ENCODE data around the gene SOX30. TPM values are rescaled to one million over a fixed set of nuclear protein-coding genes. Genes with fewer than 3 reads are reported as not detected.

Gene SOX30
- total RNA-seq, 1 donor: not detected

- no peak overlapping the region for H3K4me3 ChIP-seq (ENCODE audit: low read length)
- no peaks in the 10 kb centered on the region for H3K9me3 ChIP-seq (ENCODE audit: low read depth, low read length)
- H3K4me1 ChIP-seq (ENCODE audit: insufficient read depth, low read length): peaks cover 11% of the 10 kb centered on the region
- H3K27me3 ChIP-seq (ENCODE audit: insufficient read depth, low read length): no peaks in the 10 kb centered on the region
Observed at GRCh38 chr5:157581901-157582300, 70.3 kb downstream of the SOX30 start.

GRCh38 chr5:157578079-157578780 lies 74.0 kb downstream of the SOX30 start:
- peaks cover 38% of the 10 kb centered on the region for H3K4me1 ChIP-seq (ENCODE audit: insufficient read depth, low read length)
- no peaks in the 10 kb centered on the region for H3K9me3 ChIP-seq (ENCODE audit: low read depth, low read length)
- H3K27me3 ChIP-seq (ENCODE audit: insufficient read depth, low read length): no peaks in the 10 kb centered on the region
- no peak overlapping the region for H3K4me3 ChIP-seq (ENCODE audit: low read length)

GRCh38 chr5:157576678-157577077 lies 75.6 kb downstream of the SOX30 start:
- Histone ChIP-seq H3K27me3 (ENCODE audit: insufficient read depth, low read length) (no peaks in the 10 kb centered on the region), H3K4me1 (ENCODE audit: insufficient read depth, low read length) (peaks cover 47% of the 10 kb centered on the region), H3K9me3 (ENCODE audit: low read depth, low read length) (no peaks in the 10 kb centered on the region), H3K4me3 (ENCODE audit: low read length) (no peak overlapping the region)

Other genes starting within 250 kb of the SOX30 start
- 11.5 TPM for gene NIPAL4, start 192.2 kb downstream of the SOX30 start, total RNA-seq
- 17.7 TPM for gene ADAM19, start 76.7 kb downstream of the SOX30 start, total RNA-seq
- not detected for gene C5orf52, start 19.1 kb upstream of the SOX30 start, total RNA-seq
- gene THG1L, start 79.0 kb upstream of the SOX30 start, total RNA-seq: 13.4 TPM
- gene LSM11, start 91.3 kb upstream of the SOX30 start, total RNA-seq: 1.0 TPM
- 120 TPM for gene CLINT1, start 206.7 kb upstream of the SOX30 start, total RNA-seq

All from mononuclear cell (primary cell).